HepG2 (cell line): Measurements from ENCODE around the gene GBP1. TPM values are rescaled to one million over a fixed set of nuclear protein-coding genes. Genes with fewer than 3 reads are reported as not detected.
A peak's percentile ranks its signal among the peaks of the same experiment; 100 is the strongest.

ENCODE experiments used
- CHD4 ChIP-seq: fragments of 200-600 bp; sonication (generic); IDR thresholded peaks from 2 replicates; pipeline ENCODE4 v1.7.0; 2017; ENCODE audit warnings: mild to moderate bottlenecking, low read length, borderline replicate concordance
- ELF4 ChIP-seq: sonication (generic); formaldehyde crosslinking; IDR thresholded peaks from 2 replicates; pipeline ENCODE4 v1.5.0; 2020; ENCODE audit warnings: missing genetic modification reagents, mild to moderate bottlenecking, moderate library complexity, borderline replicate concordance
- ETV6 ChIP-seq: sonication (generic); formaldehyde crosslinking; conservative IDR thresholded peaks from 2 replicates; pipeline ENCODE4 v1.4.0; 2020; ENCODE audit warnings: missing genetic modification reagents
- HMG20B ChIP-seq: conservative IDR thresholded peaks from 2 replicates; pipeline ENCODE4 v1.6.1; 2016; ENCODE audit warnings: missing genetic modification reagents, missing compliant biosample characterization
- HNRNPK ChIP-seq: fragments of 200-400 bp; formaldehyde crosslinking; IDR thresholded peaks from 2 replicates; pipeline ENCODE4 v1.6.1; 2018; ENCODE audit warnings: low read length, low read depth, moderate library complexity, mild to moderate bottlenecking; ENCODE audit not compliant: poor library complexity, severe bottlenecking
- IKZF4 ChIP-seq: sonication (generic); formaldehyde crosslinking; IDR thresholded peaks from 2 replicates; pipeline ENCODE4 v1.5.1; 2020; ENCODE audit warnings: borderline replicate concordance, mild to moderate bottlenecking, low read depth, missing genetic modification reagents; ENCODE audit errors: not compliant biosample characterization
- KDM2A ChIP-seq: sonication (generic); formaldehyde crosslinking; IDR thresholded peaks from 2 replicates; pipeline ENCODE4 v1.4.0; 2020; ENCODE audit warnings: low read depth, missing genetic modification reagents, borderline replicate concordance
- MXI1 ChIP-seq: IDR thresholded peaks from 3 replicates; pipeline ENCODE4 v1.6.1; 2012; ENCODE audit warnings: low read depth, low read length, inconsistent platforms, borderline replicate concordance
- NFE2 ChIP-seq: sonication (generic); formaldehyde crosslinking; IDR thresholded peaks from 2 replicates; pipeline ENCODE4 v1.4.0; 2020; ENCODE audit warnings: missing genetic modification reagents
- RBM22 ChIP-seq: fragments of 200-400 bp; formaldehyde crosslinking; optimal IDR thresholded peaks from 2 replicates; pipeline ENCODE3; 2017; ENCODE audit warnings: mild to moderate bottlenecking, low read length, moderate library complexity
- SMC3 ChIP-seq: IDR thresholded peaks from 2 replicates; pipeline ENCODE4 v1.6.1; 2011; ENCODE audit warnings: low read length, improper control_type of control experiment
- ZFP62 ChIP-seq: sonication (generic); formaldehyde crosslinking; IDR thresholded peaks from 2 replicates; pipeline ENCODE4 v1.4.0; 2020; ENCODE audit warnings: missing genetic modification reagents
- ZFP82 ChIP-seq: sonication (generic); formaldehyde crosslinking; IDR thresholded peaks from 2 replicates; pipeline ENCODE4 v1.5.1; 2020; ENCODE audit warnings: mild to moderate bottlenecking, missing genetic modification reagents, borderline replicate concordance
- ZNF12 ChIP-seq: sonication (generic); formaldehyde crosslinking; IDR thresholded peaks from 2 replicates; pipeline ENCODE4 v1.5.0; 2020; ENCODE audit warnings: missing genetic modification reagents
- ZNF235 ChIP-seq: sonication (generic); formaldehyde crosslinking; IDR thresholded peaks from 2 replicates; pipeline ENCODE4 v1.8.1; 2023; ENCODE audit warnings: mild to moderate bottlenecking, missing genetic modification reagents, borderline replicate concordance
- ZNF282 ChIP-seq: fragments of 450-650 bp; IDR thresholded peaks from 2 replicates; pipeline ENCODE4 v1.6.1; 2018; ENCODE audit not compliant: partially characterized antibody
- ZNF296 ChIP-seq: sonication (generic); formaldehyde crosslinking; conservative IDR thresholded peaks from 2 replicates; pipeline ENCODE4 v1.5.0; 2020; ENCODE audit warnings: mild to moderate bottlenecking, missing genetic modification reagents
- ZNF549 ChIP-seq: sonication (generic); formaldehyde crosslinking; IDR thresholded peaks from 2 replicates; pipeline ENCODE4 v1.5.0; 2020; ENCODE audit warnings: missing genetic modification reagents
- ZNF569 ChIP-seq: sonication (generic); formaldehyde crosslinking; IDR thresholded peaks from 2 replicates; pipeline ENCODE4 v1.5.0; 2020; ENCODE audit warnings: mild to moderate bottlenecking, missing genetic modification reagents, moderate library complexity, borderline replicate concordance
- ZNF670 ChIP-seq: sonication (generic); formaldehyde crosslinking; IDR thresholded peaks from 2 replicates; pipeline ENCODE4 v1.8.0; 2022; ENCODE audit warnings: mild to moderate bottlenecking, missing genetic modification reagents, borderline replicate concordance
- polyA plus RNA-seq, 8 experiments: library from polyadenylated mRNA; depleted of rRNA in 3 of 8; stranded (reverse) in 7 of 8; unstranded in 1 of 8; fragments of >200 nt; fragmentation: Illumina TruSeq in 4 of 8; extraction: Trizol in 4 of 8; gene quantifications; 2 replicates each; pipeline versions ENCODE4 v1.2.1 to v1.2.3, GENCODE V29; 2011 to 2016; ENCODE audit warnings: low read depth in 4 of 8, missing spikeins in 1 of 8, mixed read lengths in 1 of 8; ENCODE audit not compliant: insufficient read depth in 1 of 8
- total RNA-seq, 5 experiments: library from RNA; depleted of rRNA; stranded (reverse); fragments of >200 nt; fragmentation: Illumina TruSeq; extraction: Trizol; gene quantifications; 2 replicates each; pipeline ENCODE4 v1.2.3, GENCODE V29; 2016; ENCODE audit warnings: low read depth in 1 of 5
- TF ChIP-seq, protein P1 (sequence below): sonication (generic); formaldehyde crosslinking; IDR thresholded peaks from 2 replicates; pipeline ENCODE4 v1.5.0; 2020; ENCODE audit warnings: mild to moderate bottlenecking, missing genetic modification reagents
- TF ChIP-seq, protein P2 (sequence below): sonication (generic); formaldehyde crosslinking; IDR thresholded peaks from 2 replicates; pipeline ENCODE4 v1.4.0; 2020; ENCODE audit warnings: missing genetic modification reagents, mild to moderate bottlenecking, borderline replicate concordance
- TF ChIP-seq, protein P3 (sequence below): sonication (generic); formaldehyde crosslinking; IDR thresholded peaks from 2 replicates; pipeline ENCODE4 v1.5.0; 2020; ENCODE audit warnings: mild to moderate bottlenecking, missing genetic modification reagents

Gene GBP1
- total and polyA plus RNA-seq, 2 of the 13 experiments (the other 11 are each of a cell fraction or from before 2014, with no cell fraction given): 0.62 to 2.3 TPM

DNA sequence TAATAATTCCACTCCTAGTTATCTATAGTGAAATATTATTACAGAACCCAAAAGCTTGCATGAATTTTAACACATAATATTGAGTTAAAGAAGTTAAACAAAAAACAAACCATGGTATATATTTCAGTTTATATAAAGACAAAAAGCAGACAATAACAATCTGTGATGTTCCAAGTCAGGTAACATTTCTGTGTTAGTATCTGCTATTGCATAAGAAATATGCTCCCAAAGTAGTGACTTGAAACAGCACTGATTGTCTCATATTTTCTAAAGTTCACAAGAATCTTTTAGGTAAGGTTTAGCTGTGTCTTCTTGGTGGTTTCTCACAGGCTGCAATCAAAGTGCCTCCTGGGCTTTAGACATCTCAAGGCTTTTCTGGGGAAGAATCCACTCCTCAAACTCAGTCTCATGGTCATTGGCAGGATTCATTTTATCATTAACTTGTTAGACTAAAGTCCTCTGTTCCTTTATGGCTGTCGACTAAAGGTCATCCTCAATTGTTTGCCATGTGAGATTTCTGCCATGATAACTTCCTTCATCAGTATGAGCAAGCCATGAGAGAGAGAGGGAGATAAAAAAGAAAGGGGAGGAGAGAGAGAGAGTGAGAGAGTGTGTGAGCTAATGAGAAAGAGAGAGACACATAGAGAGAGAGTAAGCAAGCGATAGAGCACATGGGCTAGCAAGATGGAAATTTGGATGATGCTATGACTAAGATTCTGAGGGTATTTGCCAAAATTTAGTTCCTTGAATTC is 19.9 kb downstream of the GBP1 start (continued):
- TF ChIP-seq, protein P1, sequence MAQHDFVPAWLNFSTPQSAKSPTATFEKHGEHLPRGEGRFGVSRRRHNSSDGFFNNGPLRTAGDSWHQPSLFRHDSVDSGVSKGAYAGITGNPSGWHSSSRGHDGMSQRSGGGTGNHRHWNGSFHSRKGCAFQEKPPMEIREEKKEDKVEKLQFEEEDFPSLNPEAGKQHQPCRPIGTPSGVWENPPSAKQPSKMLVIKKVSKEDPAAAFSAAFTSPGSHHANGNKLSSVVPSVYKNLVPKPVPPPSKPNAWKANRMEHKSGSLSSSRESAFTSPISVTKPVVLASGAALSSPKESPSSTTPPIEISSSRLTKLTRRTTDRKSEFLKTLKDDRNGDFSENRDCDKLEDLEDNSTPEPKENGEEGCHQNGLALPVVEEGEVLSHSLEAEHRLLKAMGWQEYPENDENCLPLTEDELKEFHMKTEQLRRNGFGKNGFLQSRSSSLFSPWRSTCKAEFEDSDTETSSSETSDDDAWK (CRISPR knock-in tag): no peak
- TF ChIP-seq HNRNPK (no peak), ZFP82 (CRISPR knock-in tag) (no peak), ZNF282 (no peak), ETV6 (CRISPR knock-in tag) (no peak), ZNF549 (CRISPR knock-in tag) (no peak), ZNF12 (peak; percentile 85), IKZF4 (CRISPR knock-in tag) (no peak), ZNF569 (CRISPR knock-in tag) (no peak), RBM22 (no peak), ELF4 (CRISPR knock-in tag) (no peak), ZNF296 (CRISPR knock-in tag) (no peak), HMG20B (CRISPR knock-in tag) (peak; percentile 66), NFE2 (CRISPR knock-in tag) (no peak), ZNF670 (CRISPR knock-in tag) (no peak), SMC3 (0 out of 2 replicates have a peak, but pooled peaks have one; percentile 14), MXI1 (no peak), ZFP62 (CRISPR knock-in tag) (no peak), CHD4 (peak; percentile 40; the same call in 1 of the 2 replicates), KDM2A (no peak), ZNF235 (CRISPR knock-in tag) (no peak)
- TF ChIP-seq, protein P2, sequence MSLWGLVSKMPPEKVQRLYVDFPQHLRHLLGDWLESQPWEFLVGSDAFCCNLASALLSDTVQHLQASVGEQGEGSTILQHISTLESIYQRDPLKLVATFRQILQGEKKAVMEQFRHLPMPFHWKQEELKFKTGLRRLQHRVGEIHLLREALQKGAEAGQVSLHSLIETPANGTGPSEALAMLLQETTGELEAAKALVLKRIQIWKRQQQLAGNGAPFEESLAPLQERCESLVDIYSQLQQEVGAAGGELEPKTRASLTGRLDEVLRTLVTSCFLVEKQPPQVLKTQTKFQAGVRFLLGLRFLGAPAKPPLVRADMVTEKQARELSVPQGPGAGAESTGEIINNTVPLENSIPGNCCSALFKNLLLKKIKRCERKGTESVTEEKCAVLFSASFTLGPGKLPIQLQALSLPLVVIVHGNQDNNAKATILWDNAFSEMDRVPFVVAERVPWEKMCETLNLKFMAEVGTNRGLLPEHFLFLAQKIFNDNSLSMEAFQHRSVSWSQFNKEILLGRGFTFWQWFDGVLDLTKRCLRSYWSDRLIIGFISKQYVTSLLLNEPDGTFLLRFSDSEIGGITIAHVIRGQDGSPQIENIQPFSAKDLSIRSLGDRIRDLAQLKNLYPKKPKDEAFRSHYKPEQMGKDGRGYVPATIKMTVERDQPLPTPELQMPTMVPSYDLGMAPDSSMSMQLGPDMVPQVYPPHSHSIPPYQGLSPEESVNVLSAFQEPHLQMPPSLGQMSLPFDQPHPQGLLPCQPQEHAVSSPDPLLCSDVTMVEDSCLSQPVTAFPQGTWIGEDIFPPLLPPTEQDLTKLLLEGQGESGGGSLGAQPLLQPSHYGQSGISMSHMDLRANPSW (CRISPR knock-in tag): no peak
- TF ChIP-seq, protein P3, sequence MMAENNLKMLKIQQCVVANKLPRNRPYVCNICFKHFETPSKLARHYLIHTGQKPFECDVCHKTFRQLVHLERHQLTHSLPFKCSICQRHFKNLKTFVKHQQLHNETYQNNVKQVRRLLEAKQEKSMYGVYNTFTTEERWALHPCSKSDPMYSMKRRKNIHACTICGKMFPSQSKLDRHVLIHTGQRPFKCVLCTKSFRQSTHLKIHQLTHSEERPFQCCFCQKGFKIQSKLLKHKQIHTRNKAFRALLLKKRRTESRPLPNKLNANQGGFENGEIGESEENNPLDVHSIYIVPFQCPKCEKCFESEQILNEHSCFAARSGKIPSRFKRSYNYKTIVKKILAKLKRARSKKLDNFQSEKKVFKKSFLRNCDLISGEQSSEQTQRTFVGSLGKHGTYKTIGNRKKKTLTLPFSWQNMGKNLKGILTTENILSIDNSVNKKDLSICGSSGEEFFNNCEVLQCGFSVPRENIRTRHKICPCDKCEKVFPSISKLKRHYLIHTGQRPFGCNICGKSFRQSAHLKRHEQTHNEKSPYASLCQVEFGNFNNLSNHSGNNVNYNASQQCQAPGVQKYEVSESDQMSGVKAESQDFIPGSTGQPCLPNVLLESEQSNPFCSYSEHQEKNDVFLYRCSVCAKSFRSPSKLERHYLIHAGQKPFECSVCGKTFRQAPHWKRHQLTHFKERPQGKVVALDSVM: no peak
